IMR-90 (cell line): ENCODE measurements around the gene FBXW5. TPM values are rescaled to one million over a fixed set of nuclear protein-coding genes. Genes with fewer than 3 reads are reported as not detected.

Experiments
- ATAC-seq: fragments of 200-7000 bp; cut with Tn5 transposase; 2 replicates; pipeline ENCODE4 v1.9.1; 2020; ENCODE audit warnings: low read depth, mild to moderate bottlenecking, moderate library complexity
- BruUV-seq: library from RNA; stranded (reverse); fragments of 400-500 nt; replicated peaks from 2 replicates; lab custom pipeline; 2021; lab: Mats Ljungman, UMichigan
- CTCF ChIA-PET: fragments of 300-600 bp; formaldehyde crosslinking; extraction: SDS; loops from one replicate; lab custom pipeline; 2021; ENCODE audit warnings: antibody characterized with exemption; lab: Yijun Ruan, JAX
- POLR2A ChIA-PET: fragments of 300-600 bp; sonication (Branson Sonifier 250); formaldehyde crosslinking; loops from one replicate; lab custom pipeline; 2022; ENCODE audit warnings: antibody characterized with exemption; ENCODE audit not compliant: unreplicated experiment; lab: Charles Lee
- DNase-seq: peaks from one replicate; pipeline ENCODE4 v3.0.0; 2013
- H2AFZ ChIP-seq: replicated peaks from 2 replicates; pipeline ENCODE3; 2013; ENCODE audit warnings: low read length, mild to moderate bottlenecking; ENCODE audit not compliant: poor library complexity
- H2AK5ac ChIP-seq: 2 replicates; pipeline ENCODE4 v1.6.1; 2013; ENCODE audit warnings: low read depth, low read length, inconsistent platforms
- H2AK9ac ChIP-seq: replicated peaks from 2 replicates; pipeline ENCODE3; 2013; ENCODE audit warnings: mild to moderate bottlenecking, low read depth, low read length, moderate library complexity; ENCODE audit not compliant: poor library complexity
- H2BK120ac ChIP-seq: 2 replicates; pipeline ENCODE4 v1.6.1; 2013; ENCODE audit warnings: low read depth, low read length, inconsistent platforms
- H2BK15ac ChIP-seq: 3 replicates; pipeline ENCODE4 v1.6.1; 2013; ENCODE audit warnings: low read depth, low read length, inconsistent platforms
- H2BK20ac ChIP-seq: 2 replicates; pipeline ENCODE4 v1.6.1; 2013; ENCODE audit warnings: low read depth, mild to moderate bottlenecking, inconsistent platforms, low read length, moderate library complexity
- H2BK5ac ChIP-seq: 2 replicates; pipeline ENCODE4 v1.6.1; 2013; ENCODE audit warnings: mild to moderate bottlenecking, low read depth, low read length, inconsistent platforms; ENCODE audit not compliant: poor library complexity, severe bottlenecking
- H3K14ac ChIP-seq: replicated peaks from 2 replicates; pipeline ENCODE4 v1.6.1; 2013; ENCODE audit warnings: low read depth, low read length, inconsistent platforms
- H3K18ac ChIP-seq: 2 replicates; pipeline ENCODE4 v1.6.1; 2013; ENCODE audit warnings: low read depth, low read length, control low read depth
- H3K23ac ChIP-seq: 2 replicates; pipeline ENCODE4 v1.6.1; 2013; ENCODE audit warnings: low read depth, low read length, inconsistent platforms
- H3K27ac ChIP-seq: 2 replicates; pipeline ENCODE4 v1.5.1; 2013; ENCODE audit warnings: mild to moderate bottlenecking, control low read depth, low read length; ENCODE audit not compliant: insufficient read depth
- H3K27me3 ChIP-seq: 2 replicates; pipeline ENCODE4 v1.6.1; 2013; ENCODE audit warnings: low read length; ENCODE audit not compliant: control insufficient read depth, insufficient read depth
- H3K36me3 ChIP-seq: 2 replicates; pipeline ENCODE4 v1.6.1; 2013; ENCODE audit warnings: low read length, mixed read lengths; ENCODE audit not compliant: control insufficient read depth, insufficient read depth
- H3K4ac ChIP-seq: 2 replicates; pipeline ENCODE4 v1.6.1; 2013; ENCODE audit warnings: low read depth, low read length, inconsistent platforms
- H3K4me1 ChIP-seq: 2 replicates; pipeline ENCODE4 v1.6.1; 2013; ENCODE audit warnings: low read length, mixed read lengths; ENCODE audit not compliant: control insufficient read depth, insufficient read depth
- H3K4me2 ChIP-seq: 2 replicates; pipeline ENCODE4 v1.6.1; 2013; ENCODE audit warnings: low read depth, mild to moderate bottlenecking, control low read depth, low read length, moderate library complexity
- H3K4me3 ChIP-seq: 2 replicates; pipeline ENCODE4 v1.5.1; 2013; ENCODE audit warnings: low read depth, mild to moderate bottlenecking, control low read depth, low read length, moderate library complexity; ENCODE audit not compliant: insufficient read depth
- H3K56ac ChIP-seq: 2 replicates; pipeline ENCODE4 v1.6.1; 2013; ENCODE audit warnings: low read length, inconsistent platforms; ENCODE audit not compliant: insufficient read depth; ENCODE audit errors: extremely low read depth
- H3K79me1 ChIP-seq, 2 experiments: 2 replicates each; pipeline ENCODE4 v1.6.1; 2013; ENCODE audit warnings: low read length in 2 of 2, inconsistent platforms in 1 of 2, low read depth in 1 of 2
- H3K9ac ChIP-seq: 2 replicates; pipeline ENCODE4 v1.6.1; 2013; ENCODE audit warnings: low read depth, low read length, control low read depth
- H3K9me1 ChIP-seq: 2 replicates; pipeline ENCODE4 v1.6.1; 2013; ENCODE audit warnings: low read length, inconsistent platforms; ENCODE audit not compliant: insufficient read depth
- H3K9me3 ChIP-seq: 2 replicates; pipeline ENCODE4 v1.6.1; 2013; ENCODE audit warnings: low read length; ENCODE audit not compliant: control insufficient read depth, insufficient read depth
- H4K20me1 ChIP-seq: 2 replicates; pipeline ENCODE4 v1.6.1; 2013; ENCODE audit warnings: low read length, inconsistent platforms; ENCODE audit not compliant: insufficient read depth
- H4K5ac ChIP-seq: 2 replicates; pipeline ENCODE4 v1.6.1; 2013; ENCODE audit warnings: mild to moderate bottlenecking, low read depth, low read length, control low read depth
- H4K8ac ChIP-seq, 2 experiments: 2 replicates each; pipeline ENCODE4 v1.6.1; 2013; ENCODE audit warnings: low read depth in 2 of 2, low read length in 2 of 2, control low read depth in 1 of 2, inconsistent platforms in 1 of 2
- H4K91ac ChIP-seq: 2 replicates; pipeline ENCODE4 v1.6.1; 2013; ENCODE audit warnings: low read depth, low read length, inconsistent platforms; ENCODE audit not compliant: insufficient read depth
- BHLHE40 ChIP-seq: fragments of 150-350 bp; IDR thresholded peaks from 2 replicates; pipeline ENCODE4 v1.6.1; 2016; ENCODE audit warnings: mild to moderate bottlenecking, low read depth, low read length
- CEBPB ChIP-seq: IDR thresholded peaks from 2 replicates; pipeline ENCODE4 v1.6.1; 2012; ENCODE audit warnings: low read depth, low read length, improper control_type of control experiment
- CHD1 ChIP-seq: IDR thresholded peaks from 2 replicates; pipeline ENCODE4 v1.6.1; 2012; ENCODE audit warnings: low read depth, low read length, improper control_type of control experiment
- CTCF ChIP-seq: conservative IDR thresholded peaks from 2 replicates; pipeline ENCODE4 v1.5.1; 2012; ENCODE audit warnings: mild to moderate bottlenecking, low read depth, low read length, improper control_type of control experiment
- MAFK ChIP-seq: IDR thresholded peaks from 2 replicates; pipeline ENCODE4 v1.6.1; 2012; ENCODE audit warnings: low read depth, low read length, improper control_type of control experiment
- MAZ ChIP-seq: IDR thresholded peaks from 2 replicates; pipeline ENCODE4 v1.6.1; 2012; ENCODE audit warnings: low read depth, mild to moderate bottlenecking, low read length, improper control_type of control experiment, moderate library complexity, borderline replicate concordance
- NFE2L2 ChIP-seq: fragments of 150-350 bp; IDR thresholded peaks from 2 replicates; pipeline ENCODE4 v1.6.1; 2016; ENCODE audit warnings: low read depth, mild to moderate bottlenecking, low read length
- RAD21 ChIP-seq: IDR thresholded peaks from 2 replicates; pipeline ENCODE4 v1.6.1; 2012; ENCODE audit warnings: low read length, improper control_type of control experiment
- RCOR1 ChIP-seq: IDR thresholded peaks from 2 replicates; pipeline ENCODE4 v1.6.1; 2012; ENCODE audit warnings: mild to moderate bottlenecking, low read length, improper control_type of control experiment; ENCODE audit not compliant: insufficient replicate concordance
- RFX5 ChIP-seq: IDR thresholded peaks from 2 replicates; pipeline ENCODE4 v1.8.0; 2012; ENCODE audit warnings: low read depth, mild to moderate bottlenecking, low read length, moderate library complexity
- WGBS, 2 experiments: methylation state at CpG; one replicate each; pipeline versions ENCODE4 v1.1.5 to v1.1.7; 2013; ENCODE audit warnings: missing lambda C conversion rate in 2 of 2; ENCODE audit not compliant: insufficient read length in 1 of 2; ENCODE audit errors: extremely low coverage in 2 of 2; 5-methylcytosine and 5-hydroxymethylcytosine counted together
- dilution Hi-C: fragments of 300-500 bp; cut with HindIII; formaldehyde crosslinking; loops from one replicate; pipeline ENCODE4 v1.14.3; 2018; ENCODE audit warnings: low sequenced_read_pairs; ENCODE audit not compliant: unreplicated experiment
- in situ Hi-C: fragments of 300-500 bp; cut with MboI; formaldehyde crosslinking; loops from 3 replicates; pipeline ENCODE4 v1.14.3; 2019; ENCODE audit warnings: low sequenced_read_pairs, inconsistent platforms, mixed read lengths
- intact Hi-C: fragments of 100-400 bp; cut with micrococcal nuclease; formaldehyde crosslinking; loops from 2 replicates; pipeline ENCODE4 v1.10.0; 2022
- polyA plus RNA-seq, 3 experiments: library from polyadenylated mRNA; depleted of rRNA; stranded (reverse); fragments of >200 nt; gene quantifications; 2 replicates each; pipeline ENCODE4 v1.2.3, GENCODE V29; 2012; ENCODE audit warnings: low replicate concordance in 1 of 3
- total RNA-seq: library from RNA; depleted of rRNA; stranded (reverse); fragments of >200 nt; gene quantifications from 2 replicates; pipeline ENCODE4 v1.2.3, GENCODE V29; 2012

The FBXW5 gene
- total and polyA plus RNA-seq, 2 of the 4 experiments (the other 2 are of a cell fraction) = 65.1 to 80.2 TPM

GRCh38 chr9:136960212-136960937 lies 15.8 kb upstream of the FBXW5 start:
- TF ChIP-seq NFE2L2 = no peak
- no peak for TF ChIP-seq CTCF
- TF ChIP-seq RFX5 = no peak
- TF ChIP-seq MAFK = no peak
- no peak for TF ChIP-seq CEBPB
- no peak for TF ChIP-seq BHLHE40
- no peak for TF ChIP-seq RAD21
- TF ChIP-seq CHD1 = no peak
- TF ChIP-seq RCOR1 = no peak
- TF ChIP-seq MAZ = no peak
- no peak overlapping the region for H3K9ac ChIP-seq
- dilution Hi-C loops (no loop called here), intact Hi-C loops (no loop called here), in situ Hi-C loops (no loop called here)
- H3K56ac ChIP-seq = no peak overlapping the region
- no peak overlapping the region for H3K4me2 ChIP-seq
- H2BK120ac ChIP-seq = no peak overlapping the region
- H3K4ac ChIP-seq = no peak overlapping the region
- no peak overlapping the region for H3K4me3 ChIP-seq
- H3K18ac ChIP-seq = no peak overlapping the region
- H3K23ac ChIP-seq = no peak overlapping the region
- H3K27ac ChIP-seq = no peak overlapping the region
- H4K8ac ChIP-seq = no peak overlapping the region
- CTCF ChIA-PET = interaction anchor here (1.0 kb wide), 1 partner anchor 13 kb away, joined by 4 read pairs; no protein-coding TSS in a partner anchor
- DNase-seq = no peak
- H2BK15ac ChIP-seq = no peak overlapping the region
- no peak overlapping the region for H3K14ac ChIP-seq
- H2AK5ac ChIP-seq = no peak overlapping the region
- no peak overlapping the region for H4K91ac ChIP-seq
- BruUV-seq = no TSS peak
- peaks cover 22% of the 10 kb centered on the region for H3K27me3 ChIP-seq
- no peak overlapping the region for H2BK20ac ChIP-seq
- peaks cover 2% of the 10 kb centered on the region; the same call in 1 of the 2 replicates for H3K9me1 ChIP-seq
- no peak overlapping the region for H2BK5ac ChIP-seq
- H3K9me3 ChIP-seq = peaks cover 3% of the 10 kb centered on the region
- no peak for ATAC-seq
- no peaks in the 10 kb centered on the region for H3K4me1 ChIP-seq
- no peaks in the 10 kb centered on the region for H3K79me1 ChIP-seq
- H3K36me3 ChIP-seq = no peaks in the 10 kb centered on the region
- peak overlapping the region; percentile 13 for H2AK9ac ChIP-seq
- H4K20me1 ChIP-seq = no peaks in the 10 kb centered on the region
- no peak overlapping the region for H2AFZ ChIP-seq
- POLR2A ChIA-PET = no interaction called here
- no peak overlapping the region for H4K5ac ChIP-seq
- WGBS, 2 experiments = 66% methylated on average over 8 of the region's 19 CpGs; no CpG with 5 or more reads in 1 of the 2 experiments
